Smooth muscle cell (in vitro differentiated cells): ENCODE results near the gene VAMP8. TPM values are rescaled to one million over a fixed set of nuclear protein-coding genes. Genes with fewer than 3 reads are reported as not detected.

Source experiments
- DNase-seq: peaks from one replicate; lab custom pipeline; 2025; ENCODE audit not compliant: unreplicated experiment; lab: John Stamatoyannopoulos, UW
- H2AFZ ChIP-seq: fragments of 200-600 bp; sonication (generic); 2 replicates; pipeline ENCODE4 v1.6.0; 2016; ENCODE audit warnings: antibody characterized with exemption, low read depth, mild to moderate bottlenecking
- H3F3A ChIP-seq: fragments of 200-600 bp; sonication (generic); 2 replicates; pipeline ENCODE4 v1.6.0; 2017; ENCODE audit warnings: antibody characterized with exemption, low read depth
- H3K27ac ChIP-seq: fragments of 200-600 bp; sonication (generic); 2 replicates; pipeline ENCODE4 v1.5.1; 2016; ENCODE audit warnings: low read depth, mild to moderate bottlenecking
- H3K27me3 ChIP-seq: fragments of 200-600 bp; sonication (generic); 2 replicates; pipeline ENCODE4 v1.6.1; 2016; ENCODE audit warnings: low read depth, mild to moderate bottlenecking
- H3K36me3 ChIP-seq: fragments of 200-600 bp; sonication (generic); 2 replicates; pipeline ENCODE4 v1.5.1; 2016; ENCODE audit warnings: low read depth
- H3K4me1 ChIP-seq: fragments of 200-600 bp; sonication (generic); 2 replicates; pipeline ENCODE4 v1.5.1; 2016; ENCODE audit warnings: low read depth
- H3K4me2 ChIP-seq: fragments of 200-600 bp; sonication (generic); 2 replicates; pipeline ENCODE4 v1.6.0; 2016; ENCODE audit warnings: mild to moderate bottlenecking
- H3K4me3 ChIP-seq: fragments of 200-600 bp; sonication (generic); 2 replicates; pipeline ENCODE4 v1.5.1; 2016; ENCODE audit warnings: mild to moderate bottlenecking
- H3K79me2 ChIP-seq: fragments of 200-600 bp; sonication (generic); 2 replicates; pipeline ENCODE4 v1.6.0; 2016; ENCODE audit warnings: low read depth, mild to moderate bottlenecking
- H3K9ac ChIP-seq: fragments of 200-600 bp; sonication (generic); 2 replicates; pipeline ENCODE4 v1.6.0; 2016; ENCODE audit warnings: low read depth
- H3K9me3 ChIP-seq: fragments of 200-600 bp; sonication (generic); replicated peaks from 2 replicates; pipeline ENCODE4 v1.5.1; 2016; ENCODE audit warnings: low read depth
- H4K20me1 ChIP-seq: fragments of 200-600 bp; sonication (generic); 2 replicates; pipeline ENCODE4 v1.6.0; 2016; ENCODE audit warnings: low read depth
- CTCF ChIP-seq: fragments of 200-600 bp; sonication (generic); IDR thresholded peaks from 2 replicates; pipeline ENCODE4 v1.5.1; 2017; ENCODE audit warnings: borderline replicate concordance, mild to moderate bottlenecking, antibody characterized with exemption; ENCODE audit not compliant: insufficient read depth, poor library complexity, severe bottlenecking
- whole genome bisulfite sequencing: methylation state at CpG from one replicate; pipeline ENCODE4 v1.1.7; 2016; ENCODE audit warnings: low lambda C conversion rate; 5-methylcytosine and 5-hydroxymethylcytosine counted together
- polyA plus RNA-seq: library from polyadenylated mRNA; unstranded; fragments of >200 nt; fragmentation: Nextera tagmentation; extraction: Ambion mirVana; gene quantifications from 2 replicates; pipeline ENCODE4 v1.2.1, GENCODE V29; 2016
- total RNA-seq: library from RNA; depleted of rRNA; stranded (reverse); fragments of >200 nt; gene quantifications from 2 replicates; pipeline ENCODE4 v1.2.3, GENCODE V29; 2014

Gene VAMP8
- total and polyA plus RNA-seq, 2 experiments from 2014 or later = 15.1 to 17.5 TPM

GRCh38 chr2:85577063-85577385 lies 362 bp upstream of the VAMP8 start:
- 71% methylated on average over 3 of the region's 3 CpGs for WGBS
- Histone ChIP-seq H3K4me1 (peaks cover 19% of the 10 kb centered on the region), H3K79me2 (no peaks in the 10 kb centered on the region), H3K9me3 (no peaks in the 10 kb centered on the region), H2AFZ (no peak overlapping the region), H3K4me2 (peak overlapping the region; percentile 84), H3F3A (peaks cover 9% of the 10 kb centered on the region), H4K20me1 (no peaks in the 10 kb centered on the region), H3K4me3 (peak overlapping the region; percentile 55), H3K9ac (no peak overlapping the region), H3K36me3 (no peaks in the 10 kb centered on the region), H3K27ac (peak overlapping the region; percentile 67), H3K27me3 (no peaks in the 10 kb centered on the region)
- no peak for DNase-seq
- no peak for TF ChIP-seq CTCF

GRCh38 chr2:85578243-85579180 lies 1.1 kb downstream of the VAMP8 start:
- Histone ChIP-seq H3K9ac (peak overlapping the region; percentile 39), H3K4me2 (peak overlapping the region; percentile 84), H3K4me1 (peaks cover 19% of the 10 kb centered on the region), H4K20me1 (no peaks in the 10 kb centered on the region), H3K27me3 (no peaks in the 10 kb centered on the region), H3K79me2 (no peaks in the 10 kb centered on the region), H2AFZ (peak overlapping the region; percentile 84), H3K27ac (peak overlapping the region; percentile 67), H3K9me3 (no peaks in the 10 kb centered on the region), H3F3A (peaks cover 9% of the 10 kb centered on the region), H3K4me3 (peak overlapping the region; percentile 55), H3K36me3 (no peaks in the 10 kb centered on the region)
- TF ChIP-seq CTCF = no peak
- DNase-seq = no peak
- 47% methylated on average over 19 of the region's 19 CpGs for WGBS

- Histone ChIP-seq H3F3A (peaks cover 9% of the 10 kb centered on the region), H2AFZ (peak overlapping the region; percentile 20), H3K27me3 (no peaks in the 10 kb centered on the region), H3K4me2 (peak overlapping the region; percentile 84), H3K79me2 (no peaks in the 10 kb centered on the region), H3K4me3 (peak overlapping the region; percentile 55), H3K9ac (no peak overlapping the region), H3K27ac (peak overlapping the region; percentile 67), H4K20me1 (no peaks in the 10 kb centered on the region), H3K9me3 (no peaks in the 10 kb centered on the region), H3K4me1 (peaks cover 19% of the 10 kb centered on the region), H3K36me3 (no peaks in the 10 kb centered on the region)
- no peak for TF ChIP-seq CTCF
- 42% methylated on average over 6 of the region's 6 CpGs for WGBS
- no peak for DNase-seq
These were observed 2.0 kb downstream of the VAMP8 start for GRCh38 chr2:85579266-85579935.
